ENCODE data around the gene OCA2. TPM values are rescaled to one million over a fixed set of nuclear protein-coding genes. Genes with fewer than 3 reads are reported as not detected.

OCA2 gene
- total RNA-seq, 1 experiment from 2014 or later: 0.13 TPM

DNA sequence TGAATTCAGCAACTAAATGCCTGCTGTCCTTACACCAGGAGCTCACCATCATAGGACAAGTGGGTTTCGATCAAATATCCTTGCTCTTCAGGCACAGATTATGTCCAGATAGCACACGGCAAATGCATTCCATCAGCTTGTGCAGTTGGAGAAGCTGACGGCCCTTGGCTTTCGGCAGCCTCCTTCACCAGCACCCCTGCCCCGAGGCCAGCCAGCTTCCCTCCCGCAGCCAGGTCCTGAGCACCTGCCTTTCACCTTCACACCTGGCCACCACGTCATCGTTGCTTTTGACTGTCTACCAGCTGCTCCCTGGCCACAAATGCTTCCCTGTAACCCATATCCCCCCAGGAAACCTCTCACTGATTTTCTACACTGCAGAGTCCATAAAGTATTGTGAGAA, 355.5 kb downstream of the OCA2 start:
- Histone ChIP-seq H3K9me3 (ENCODE audit: control insufficient read depth, insufficient read depth, low read depth, low read length) (no peaks in the 10 kb centered on the region), H3K4me3 (ENCODE audit: low read depth in 2 of 2, low read length in 2 of 2) (no peak overlapping the region), H3K36me3 (ENCODE audit: control insufficient read depth, insufficient read depth, low read length) (no peaks in the 10 kb centered on the region), H3K27ac (ENCODE audit: low read length) (no peak overlapping the region), H3K4me1 (ENCODE audit: control insufficient read depth, insufficient read depth, low read length) (no peaks in the 10 kb centered on the region), H3K27me3 (ENCODE audit: control insufficient read depth, insufficient read depth, low read length) (no peaks in the 10 kb centered on the region)
- POLR2A ChIA-PET: no interaction called here
- in situ Hi-C loops (cut with HindIII; ENCODE audit: low pct_unique_long_range_greater_than_20kb, low sequenced_read_pairs) (no loop called here), intact Hi-C loops (cut with micrococcal nuclease; ENCODE audit: unreplicated experiment) (no loop called here)
- DNase-seq (ENCODE audit: low read depth, low spot score) (no peak), ATAC-seq (no peak)
- CTCF ChIA-PET: no interaction called here
- TF ChIP-seq, protein P1, sequence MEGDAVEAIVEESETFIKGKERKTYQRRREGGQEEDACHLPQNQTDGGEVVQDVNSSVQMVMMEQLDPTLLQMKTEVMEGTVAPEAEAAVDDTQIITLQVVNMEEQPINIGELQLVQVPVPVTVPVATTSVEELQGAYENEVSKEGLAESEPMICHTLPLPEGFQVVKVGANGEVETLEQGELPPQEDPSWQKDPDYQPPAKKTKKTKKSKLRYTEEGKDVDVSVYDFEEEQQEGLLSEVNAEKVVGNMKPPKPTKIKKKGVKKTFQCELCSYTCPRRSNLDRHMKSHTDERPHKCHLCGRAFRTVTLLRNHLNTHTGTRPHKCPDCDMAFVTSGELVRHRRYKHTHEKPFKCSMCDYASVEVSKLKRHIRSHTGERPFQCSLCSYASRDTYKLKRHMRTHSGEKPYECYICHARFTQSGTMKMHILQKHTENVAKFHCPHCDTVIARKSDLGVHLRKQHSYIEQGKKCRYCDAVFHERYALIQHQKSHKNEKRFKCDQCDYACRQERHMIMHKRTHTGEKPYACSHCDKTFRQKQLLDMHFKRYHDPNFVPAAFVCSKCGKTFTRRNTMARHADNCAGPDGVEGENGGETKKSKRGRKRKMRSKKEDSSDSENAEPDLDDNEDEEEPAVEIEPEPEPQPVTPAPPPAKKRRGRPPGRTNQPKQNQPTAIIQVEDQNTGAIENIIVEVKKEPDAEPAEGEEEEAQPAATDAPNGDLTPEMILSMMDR (IDR thresholded peaks at IDR 0.05): no peak
- TF ChIP-seq POLR2AphosphoS5 (IDR thresholded peaks at IDR 0.05; ENCODE audit: low read depth, low read length): no peak
- no peak for TF ChIP-seq SIN3A (IDR thresholded peaks at IDR 0.05; ENCODE audit: borderline replicate concordance, insufficient read depth, low read depth, low read length)
- no peak for TF ChIP-seq TCF7L2 (IDR thresholded peaks at IDR 0.05; ENCODE audit: low read depth, low read length)
- TF ChIP-seq, protein P2, sequence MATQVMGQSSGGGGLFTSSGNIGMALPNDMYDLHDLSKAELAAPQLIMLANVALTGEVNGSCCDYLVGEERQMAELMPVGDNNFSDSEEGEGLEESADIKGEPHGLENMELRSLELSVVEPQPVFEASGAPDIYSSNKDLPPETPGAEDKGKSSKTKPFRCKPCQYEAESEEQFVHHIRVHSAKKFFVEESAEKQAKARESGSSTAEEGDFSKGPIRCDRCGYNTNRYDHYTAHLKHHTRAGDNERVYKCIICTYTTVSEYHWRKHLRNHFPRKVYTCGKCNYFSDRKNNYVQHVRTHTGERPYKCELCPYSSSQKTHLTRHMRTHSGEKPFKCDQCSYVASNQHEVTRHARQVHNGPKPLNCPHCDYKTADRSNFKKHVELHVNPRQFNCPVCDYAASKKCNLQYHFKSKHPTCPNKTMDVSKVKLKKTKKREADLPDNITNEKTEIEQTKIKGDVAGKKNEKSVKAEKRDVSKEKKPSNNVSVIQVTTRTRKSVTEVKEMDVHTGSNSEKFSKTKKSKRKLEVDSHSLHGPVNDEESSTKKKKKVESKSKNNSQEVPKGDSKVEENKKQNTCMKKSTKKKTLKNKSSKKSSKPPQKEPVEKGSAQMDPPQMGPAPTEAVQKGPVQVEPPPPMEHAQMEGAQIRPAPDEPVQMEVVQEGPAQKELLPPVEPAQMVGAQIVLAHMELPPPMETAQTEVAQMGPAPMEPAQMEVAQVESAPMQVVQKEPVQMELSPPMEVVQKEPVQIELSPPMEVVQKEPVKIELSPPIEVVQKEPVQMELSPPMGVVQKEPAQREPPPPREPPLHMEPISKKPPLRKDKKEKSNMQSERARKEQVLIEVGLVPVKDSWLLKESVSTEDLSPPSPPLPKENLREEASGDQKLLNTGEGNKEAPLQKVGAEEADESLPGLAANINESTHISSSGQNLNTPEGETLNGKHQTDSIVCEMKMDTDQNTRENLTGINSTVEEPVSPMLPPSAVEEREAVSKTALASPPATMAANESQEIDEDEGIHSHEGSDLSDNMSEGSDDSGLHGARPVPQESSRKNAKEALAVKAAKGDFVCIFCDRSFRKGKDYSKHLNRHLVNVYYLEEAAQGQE (IDR thresholded peaks at IDR 0.05; ENCODE audit: insufficient read depth in 1 of 2, low read depth in 2 of 2, low read length in 1 of 2): no peak
- no TSS peak for BruUV-seq (replicated peaks)

DNA sequence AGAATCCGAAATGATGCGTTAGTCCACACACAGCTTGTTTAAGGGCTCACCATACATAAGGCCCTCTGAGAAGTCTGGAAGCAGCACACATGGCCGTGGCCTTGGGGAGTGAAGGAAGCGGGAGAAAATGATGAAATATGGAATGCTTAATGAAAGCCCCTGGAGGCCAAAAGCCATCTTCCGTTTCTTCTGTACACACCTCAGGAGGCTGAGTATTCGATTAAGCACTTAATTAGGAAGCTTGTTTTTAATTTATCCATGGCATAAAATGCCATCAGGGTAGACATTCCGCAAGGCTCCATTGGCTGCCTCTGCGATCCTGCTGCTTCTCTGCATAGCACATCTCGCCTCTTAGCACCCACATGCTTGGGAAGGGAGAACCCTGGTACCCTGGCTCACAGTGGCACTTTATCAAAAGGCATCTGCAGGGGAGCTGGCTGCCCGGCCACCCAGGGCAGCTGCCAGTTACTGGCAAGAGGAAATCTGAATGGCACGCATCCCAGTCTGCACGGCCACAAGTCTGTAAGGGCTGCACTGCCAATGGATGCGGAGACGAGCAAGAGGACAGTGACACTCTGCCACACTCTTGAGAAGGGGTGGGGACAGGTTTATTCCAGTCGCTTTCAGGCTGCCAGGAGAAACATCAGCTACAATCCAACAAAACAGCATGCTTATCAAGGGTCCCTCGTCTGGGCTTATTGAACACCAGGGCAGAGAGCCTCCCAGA, 356.2 kb downstream of the OCA2 start:
- no peak for DNase-seq (ENCODE audit: low read depth, low spot score)
- CTCF ChIA-PET: no interaction called here
- BruUV-seq (replicated peaks): no TSS peak
- no peak overlapping the region for H3K27ac ChIP-seq (ENCODE audit: low read length)
- H3K36me3 ChIP-seq (ENCODE audit: control insufficient read depth, insufficient read depth, low read length): no peaks in the 10 kb centered on the region
- ATAC-seq: no peak
- in situ Hi-C loops (cut with HindIII; ENCODE audit: low pct_unique_long_range_greater_than_20kb, low sequenced_read_pairs) (no loop called here), intact Hi-C loops (cut with micrococcal nuclease; ENCODE audit: unreplicated experiment) (no loop called here)
- no peak for TF ChIP-seq TCF7L2 (IDR thresholded peaks at IDR 0.05; ENCODE audit: low read depth, low read length)
- TF ChIP-seq, protein P1 (IDR thresholded peaks at IDR 0.05): no peak
- TF ChIP-seq, protein P2 (IDR thresholded peaks at IDR 0.05; ENCODE audit: insufficient read depth in 1 of 2, low read depth in 2 of 2, low read length in 1 of 2): no peak
- TF ChIP-seq POLR2AphosphoS5 (IDR thresholded peaks at IDR 0.05; ENCODE audit: low read depth, low read length): no peak
- no peak for TF ChIP-seq SIN3A (IDR thresholded peaks at IDR 0.05; ENCODE audit: borderline replicate concordance, insufficient read depth, low read depth, low read length)
- no peaks in the 10 kb centered on the region for H3K9me3 ChIP-seq (ENCODE audit: control insufficient read depth, insufficient read depth, low read depth, low read length)
- H3K4me1 ChIP-seq (ENCODE audit: control insufficient read depth, insufficient read depth, low read length): no peaks in the 10 kb centered on the region
- no peaks in the 10 kb centered on the region for H3K27me3 ChIP-seq (ENCODE audit: control insufficient read depth, insufficient read depth, low read length)
- H3K4me3 ChIP-seq (ENCODE audit: low read depth in 2 of 2, low read length in 2 of 2): no peak overlapping the region
- POLR2A ChIA-PET: no interaction called here

Data from Panc1 (cell line).